ENCODE data around the gene FBLN1.

FBLN1 gene

GRCh38 chr22:45581549-45582080, 78.9 kb downstream of the FBLN1 start:
- no peak for TF ChIP-seq CTCF (conservative IDR thresholded peaks at IDR 0.05; ENCODE audit: low read length)
- DNase-seq (ENCODE audit: low read depth), result no peak
- H3K4me3 ChIP-seq (ENCODE audit: low read length), result no peak overlapping the region

- no peak for DNase-seq (ENCODE audit: low read depth)
- no peak for TF ChIP-seq CTCF (conservative IDR thresholded peaks at IDR 0.05; ENCODE audit: low read length)
- H3K4me3 ChIP-seq (ENCODE audit: low read length), result no peak overlapping the region
Observed at GRCh38 chr22:45582236-45582954, 79.7 kb downstream of the FBLN1 start.

- no peak for DNase-seq (ENCODE audit: low read depth)
- no peak overlapping the region for H3K4me3 ChIP-seq (ENCODE audit: low read length)
- no peak for TF ChIP-seq CTCF (conservative IDR thresholded peaks at IDR 0.05; ENCODE audit: low read length)
Observed at GRCh38 chr22:45582955-45583320, 80.3 kb downstream of the FBLN1 start.

GRCh38 chr22:45583504-45583903, 80.8 kb downstream of the FBLN1 start:
- TF ChIP-seq CTCF (conservative IDR thresholded peaks at IDR 0.05; ENCODE audit: low read length), result no peak
- no peak overlapping the region for H3K4me3 ChIP-seq (ENCODE audit: low read length)
- no peak for DNase-seq (ENCODE audit: low read depth)

- peak; percentile 93 for DNase-seq (ENCODE audit: low read depth)
Observed at GRCh38 chr22:45584121-45584570, 81.5 kb downstream of the FBLN1 start.

GRCh38 chr22:45584621-45585436, 82.1 kb downstream of the FBLN1 start:
- H3K4me3 ChIP-seq (ENCODE audit: low read length), result no peak overlapping the region
- DNase-seq (ENCODE audit: low read depth), result peak; percentile 73
- no peak for TF ChIP-seq CTCF (conservative IDR thresholded peaks at IDR 0.05; ENCODE audit: low read length)

More at GRCh38 chr22:45584121-45584570, 81.5 kb downstream of the FBLN1 start:
- no peak overlapping the region for H3K4me3 ChIP-seq (ENCODE audit: low read length)
- TF ChIP-seq CTCF (conservative IDR thresholded peaks at IDR 0.05; ENCODE audit: low read length), result no peak

All from AG10803 (cell line).